Tibial nerve (tissue), 4 donors: ENCODE data around the gene FDX1. TPM values are rescaled to one million over a fixed set of nuclear protein-coding genes. Genes with fewer than 3 reads are reported as not detected.
A peak's percentile ranks its signal among the peaks of the same experiment; 100 is the strongest.

Experiments
- DNase-seq, 2 donors: peaks; one replicate each; pipeline ENCODE4 v3.0.0-alpha.2; 2019; ENCODE audit warnings: low spot score in 2 of 2
- H3K27ac ChIP-seq, 4 donors: fragments of 200-600 bp; sonication (generic) in 3 of 4; one replicate each; pipeline ENCODE4 v1.5.1; 2017 to 2019; ENCODE audit warnings: mild to moderate bottlenecking in 1 of 4
- H3K27me3 ChIP-seq, 2 donors: fragments of 200-600 bp; sonication (generic) in 1 of 2; one replicate each; pipeline versions ENCODE4 v1.5.1 to v1.6.0; 2017 to 2019
- H3K36me3 ChIP-seq, 3 donors: fragments of 200-600 bp; sonication (generic); one replicate each; pipeline ENCODE4 v1.5.1; 2018 to 2019
- H3K4me1 ChIP-seq, 4 donors: fragments of 200-600 bp; sonication (generic) in 3 of 4; one replicate each; pipeline ENCODE4 v1.5.1; 2017 to 2019
- H3K4me3 ChIP-seq, 4 donors: fragments of 200-600 bp; sonication (generic) in 3 of 4; one replicate each; pipeline ENCODE4 v1.5.1; 2017 to 2019; ENCODE audit warnings: mild to moderate bottlenecking in 1 of 4, moderate library complexity in 1 of 4
- H3K9me3 ChIP-seq, 4 donors: fragments of 200-600 bp; sonication (generic) in 3 of 4; one replicate each; pipeline ENCODE4 v1.5.1; 2017 to 2019
- CTCF ChIP-seq, 5 experiments: fragments of 200-600 bp in 3 of 5; fragments of 450-650 bp in 2 of 5; sonication (generic) in 3 of 5; IDR thresholded peaks; one replicate each; pipeline ENCODE4 v1.5.1; 2016 to 2019; ENCODE audit warnings: antibody characterized with exemption in 5 of 5, mild to moderate bottlenecking in 3 of 5, moderate library complexity in 2 of 5
- EP300 ChIP-seq, 2 donors: sonication (generic); formaldehyde crosslinking; IDR thresholded peaks; one replicate each; pipeline ENCODE4 v1.6.1; 2017; ENCODE audit warnings: antibody characterized with exemption in 2 of 2, mild to moderate bottlenecking in 1 of 2
- POLR2A ChIP-seq, 2 donors: fragments of 450-650 bp; IDR thresholded peaks; one replicate each; pipeline ENCODE4 v1.6.1; 2017; ENCODE audit warnings: antibody characterized with exemption in 2 of 2, mild to moderate bottlenecking in 2 of 2, moderate library complexity in 2 of 2
- WGBS, 2 donors: methylation state at CpG; one replicate each; pipeline ENCODE4 v1.1.5; 2018; 5-methylcytosine and 5-hydroxymethylcytosine counted together
- total RNA-seq, 4 donors: library from RNA; depleted of rRNA; stranded (reverse); fragments of >200 nt; gene quantifications; one replicate each; pipeline ENCODE4 v1.1.0, GENCODE V29; 2016

FDX1 gene
- total RNA-seq, 4 donors from 2014 or later = 13.9 to 19.9 (median 16.6) TPM

- Histone ChIP-seq H3K27me3 (no peaks in the 10 kb centered on the region), H3K4me3 (no peak overlapping the region), H3K9me3 (peaks cover 0 to 5% (median 0%) of the 10 kb centered on the region in 4 donors), H3K36me3 (no peaks in the 10 kb centered on the region), H3K4me1 (no peaks in the 10 kb centered on the region), H3K27ac (no peak overlapping the region)
- peak in 1 of 2 donors; percentile 25 for DNase-seq
- WGBS, 2 donors = 90 to 93% methylated on average over 1 of the region's 1 CpG
- TF ChIP-seq POLR2A (IDR thresholded peaks at IDR 0.05) (no peak), EP300 (IDR thresholded peaks at IDR 0.05) (no peak), CTCF (IDR thresholded peaks at IDR 0.05) (no peak)
These were observed 61.1 kb downstream of the FDX1 start for GRCh38 chr11:110490886-110491285.

GRCh38 chr11:110491577-110492320 is 62.0 kb downstream of the FDX1 start:
- Histone ChIP-seq H3K9me3 (peaks cover 0 to 5% (median 0%) of the 10 kb centered on the region in 4 donors), H3K4me1 (no peaks in the 10 kb centered on the region), H3K27me3 (no peaks in the 10 kb centered on the region), H3K36me3 (no peaks in the 10 kb centered on the region), H3K4me3 (no peak overlapping the region), H3K27ac (peak overlapping the region in 1 of 4 donors; percentile 6)
- WGBS, 2 donors = 62 to 63% methylated on average over 7 of the region's 7 CpGs
- no peak for TF ChIP-seq POLR2A (IDR thresholded peaks at IDR 0.05)
- TF ChIP-seq CTCF (IDR thresholded peaks at IDR 0.05) = no peak
- TF ChIP-seq EP300 (IDR thresholded peaks at IDR 0.05) = no peak
- no peak for DNase-seq

GRCh38 chr11:110492321-110492685 is 62.6 kb downstream of the FDX1 start:
- no peak for TF ChIP-seq CTCF (IDR thresholded peaks at IDR 0.05)
- no peak for TF ChIP-seq EP300 (IDR thresholded peaks at IDR 0.05)
- no peak for TF ChIP-seq POLR2A (IDR thresholded peaks at IDR 0.05)
- Histone ChIP-seq H3K4me3 (no peak overlapping the region), H3K9me3 (peaks cover 0 to 5% (median 0%) of the 10 kb centered on the region in 4 donors), H3K27ac (no peak overlapping the region), H3K27me3 (no peaks in the 10 kb centered on the region), H3K4me1 (no peaks in the 10 kb centered on the region), H3K36me3 (no peaks in the 10 kb centered on the region)
- WGBS, 2 donors = 84 to 89% methylated on average over 1 of the region's 1 CpG
- DNase-seq = no peak

- no peak overlapping the region for H3K4me3 ChIP-seq
- WGBS, 2 donors = 94 to 97% methylated on average over 2 of the region's 2 CpGs
- no peaks in the 10 kb centered on the region for H3K27me3 ChIP-seq
- peaks cover 0 to 7% (median 0%) of the 10 kb centered on the region in 4 donors for H3K4me1 ChIP-seq
- no peak for DNase-seq
- TF ChIP-seq EP300 (IDR thresholded peaks at IDR 0.05) (no peak), POLR2A (IDR thresholded peaks at IDR 0.05) (no peak), CTCF (IDR thresholded peaks at IDR 0.05) (no peak)
- no peak overlapping the region for H3K27ac ChIP-seq
- H3K36me3 ChIP-seq = no peaks in the 10 kb centered on the region
- H3K9me3 ChIP-seq = peaks cover 0 to 5% (median 0%) of the 10 kb centered on the region in 4 donors
These were observed 63.6 kb downstream of the FDX1 start for GRCh38 chr11:110493346-110493745.

GRCh38 chr11:110497231-110497978 is 67.7 kb downstream of the FDX1 start:
- H3K4me3 ChIP-seq = no peak overlapping the region
- 38 to 53% methylated on average over 2 of the region's 2 CpGs for WGBS, 2 donors
- no peaks in the 10 kb centered on the region for H3K27me3 ChIP-seq
- H3K4me1 ChIP-seq = peaks cover 0 to 7% (median 0%) of the 10 kb centered on the region in 4 donors
- no peak overlapping the region for H3K27ac ChIP-seq
- H3K9me3 ChIP-seq = peaks cover 0 to 15% (median 0%) of the 10 kb centered on the region in 4 donors
- TF ChIP-seq EP300 (IDR thresholded peaks at IDR 0.05) = peak in 1 of 2 donors; percentile 73
- no peak for TF ChIP-seq CTCF (IDR thresholded peaks at IDR 0.05)
- TF ChIP-seq POLR2A (IDR thresholded peaks at IDR 0.05) = no peak
- no peaks in the 10 kb centered on the region for H3K36me3 ChIP-seq
- peak in 1 of 2 donors; percentile 30 for DNase-seq
